Stimulated activated CD4-positive, alpha-beta T cell treated with anti-CD3 and anti-CD28 coated beads, Interleukin-12 subunit alpha, Interleukin-12 subunit beta, amount 100 ng/mL, for 4 hours (primary cell): Measurements from ENCODE around the gene TRPM3.
"Not testable (repeated sequence)": the region's sequence is repeated elsewhere in the genome, so short reads cannot be mapped to it uniquely, and the experiment has no call there.

Source experiments
- DNase-seq: peaks from one replicate; pipeline ENCODE4 v3.0.0-alpha.2; 2020

TRPM3 gene

DNA sequence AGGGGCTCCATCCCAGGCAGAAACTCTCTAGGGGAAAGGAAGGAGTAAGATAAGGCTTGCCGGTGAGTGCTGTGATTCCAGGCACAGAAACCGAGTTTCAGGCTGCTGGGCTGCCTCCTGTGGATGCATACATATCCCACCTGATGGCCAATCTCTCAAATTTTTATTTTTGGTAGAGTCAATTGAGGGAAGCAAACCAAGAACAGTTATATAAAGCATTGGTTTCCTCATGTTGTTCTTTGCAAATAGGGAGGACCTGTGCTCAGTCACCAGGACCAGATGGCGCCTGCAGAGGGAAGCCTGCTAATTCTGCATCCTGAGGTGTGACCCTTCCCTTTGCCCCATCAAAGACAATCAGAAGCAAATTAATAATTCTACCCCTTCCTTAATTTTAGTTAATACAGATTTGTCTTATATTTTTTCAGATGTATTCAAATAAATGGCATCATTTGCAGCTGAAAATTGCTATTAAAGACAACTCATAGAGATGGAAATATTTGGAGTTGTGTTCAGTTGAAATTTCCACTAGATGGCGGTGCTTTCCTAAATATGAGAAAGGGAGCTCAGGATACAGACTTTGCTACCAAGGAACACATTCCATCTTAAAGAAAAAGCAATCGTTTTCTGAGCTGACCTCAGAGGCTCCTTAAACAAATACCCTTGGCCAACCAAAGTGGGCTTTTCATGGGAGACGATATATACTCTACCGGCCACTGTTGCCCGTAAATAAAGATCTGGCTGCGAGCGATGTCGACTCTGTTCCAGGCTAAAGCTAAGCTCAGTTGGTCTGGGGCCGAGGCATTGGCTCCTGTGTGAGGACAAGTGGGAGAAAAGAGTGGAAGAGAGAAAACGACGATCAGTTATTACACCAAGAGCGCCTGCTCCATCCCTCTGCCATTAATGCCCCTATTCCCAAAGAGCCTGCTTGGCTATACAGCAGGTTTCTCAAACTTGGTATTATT is 481.3 kb downstream of the TRPM3 start:
- DNase-seq, result no peak

- DNase-seq, result no peak
Measured at GRCh38 chr9:70635790-70636189, 485.6 kb downstream of the TRPM3 start.

GRCh38 chr9:70634696-70635095 is 486.7 kb downstream of the TRPM3 start:
- DNase-seq, result no peak

DNA sequence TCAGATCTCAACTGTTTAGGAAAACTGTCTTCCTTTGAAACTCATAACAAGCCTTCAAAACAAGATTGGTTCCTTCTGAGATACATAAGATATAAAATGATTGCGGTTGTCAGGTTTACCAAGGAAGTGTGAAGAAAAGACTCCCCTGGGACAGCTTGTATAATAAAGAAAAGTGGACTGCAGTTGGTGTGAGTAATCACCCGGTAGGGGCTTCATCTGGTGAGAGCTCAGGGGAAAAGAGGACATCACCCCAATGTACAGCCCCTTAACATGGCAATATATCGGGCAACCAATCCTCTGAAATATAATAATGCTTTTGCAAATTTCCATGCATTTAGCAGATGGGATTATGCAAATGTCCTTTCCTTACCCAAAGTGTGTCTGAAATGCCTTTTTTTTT is 490.4 kb downstream of the TRPM3 start:
- no peak for DNase-seq

DNA sequence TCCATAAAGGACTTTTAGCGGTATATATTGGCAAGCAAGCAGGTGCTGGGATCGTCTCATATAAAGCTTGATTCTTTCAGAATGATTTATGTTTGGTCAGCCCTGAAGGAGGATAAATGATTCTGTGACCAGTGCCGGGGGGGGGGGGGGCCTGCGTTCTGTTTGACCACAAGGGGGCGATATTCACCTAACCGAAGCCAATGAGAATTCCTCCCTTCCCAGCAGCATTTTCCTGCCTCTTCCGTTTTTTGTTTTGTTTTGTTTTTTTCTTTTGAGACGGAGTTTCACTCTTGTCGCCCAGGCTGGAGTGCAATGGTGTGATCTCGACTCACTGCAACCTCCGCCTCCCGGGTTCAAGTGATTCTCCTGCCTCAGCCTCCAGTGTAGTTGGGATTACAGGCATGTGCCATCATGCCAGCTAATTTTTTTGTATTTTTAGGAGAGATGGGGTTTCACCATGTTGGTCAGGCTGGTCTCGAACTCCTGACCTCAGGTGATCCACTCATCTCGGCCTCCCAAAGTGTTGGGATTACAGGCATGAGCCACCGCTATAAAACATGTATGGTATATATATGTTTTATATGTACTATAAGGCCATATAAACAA is 492.2 kb downstream of the TRPM3 start:
- not testable (repeated sequence) for DNase-seq

- DNase-seq, result no peak
Measured at GRCh38 chr9:70625078-70625477, 496.3 kb downstream of the TRPM3 start.

- no peak for DNase-seq
Measured at GRCh38 chr9:70618784-70619183, 502.6 kb downstream of the TRPM3 start.

DNA sequence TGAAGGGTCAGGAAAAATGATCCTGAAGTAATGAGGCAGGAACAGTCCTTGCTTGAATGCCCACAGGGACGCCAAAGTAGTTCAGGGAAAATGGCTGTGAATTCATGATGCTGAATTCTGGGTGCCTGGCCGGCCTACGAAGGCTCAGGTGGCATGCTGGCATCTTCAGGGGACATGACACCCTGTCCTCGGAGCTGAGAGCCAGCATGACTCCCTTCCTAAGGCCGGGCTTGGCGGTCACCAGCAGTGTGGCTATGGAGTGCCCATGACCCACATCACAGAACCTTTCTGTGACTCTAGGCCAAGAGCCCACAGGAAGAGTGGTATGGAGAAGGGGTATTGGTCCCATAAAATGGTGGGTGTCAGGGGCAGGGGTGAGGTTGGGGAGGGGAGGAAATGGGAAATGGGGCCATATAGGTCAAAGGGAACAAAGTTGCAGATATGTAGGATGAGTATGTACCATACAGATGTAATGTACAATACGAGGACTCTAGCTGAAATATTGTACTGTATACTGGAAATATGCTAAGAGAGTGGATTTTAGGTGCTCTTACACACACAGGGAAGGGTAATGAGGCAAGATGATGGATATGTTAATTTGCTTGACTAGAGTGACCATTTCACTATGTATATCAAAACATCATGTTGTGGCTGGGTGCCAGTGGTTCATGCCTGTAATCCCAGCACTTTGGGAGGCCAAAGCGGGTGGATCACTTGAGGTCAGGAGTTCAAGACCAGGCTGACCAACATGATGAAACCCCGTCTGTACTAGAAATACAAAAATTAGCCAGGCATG is 504.2 kb downstream of the TRPM3 start:
- DNase-seq, result no peak

- no peak for DNase-seq
Measured at GRCh38 chr9:70616228-70616990, 505.0 kb downstream of the TRPM3 start.

DNA sequence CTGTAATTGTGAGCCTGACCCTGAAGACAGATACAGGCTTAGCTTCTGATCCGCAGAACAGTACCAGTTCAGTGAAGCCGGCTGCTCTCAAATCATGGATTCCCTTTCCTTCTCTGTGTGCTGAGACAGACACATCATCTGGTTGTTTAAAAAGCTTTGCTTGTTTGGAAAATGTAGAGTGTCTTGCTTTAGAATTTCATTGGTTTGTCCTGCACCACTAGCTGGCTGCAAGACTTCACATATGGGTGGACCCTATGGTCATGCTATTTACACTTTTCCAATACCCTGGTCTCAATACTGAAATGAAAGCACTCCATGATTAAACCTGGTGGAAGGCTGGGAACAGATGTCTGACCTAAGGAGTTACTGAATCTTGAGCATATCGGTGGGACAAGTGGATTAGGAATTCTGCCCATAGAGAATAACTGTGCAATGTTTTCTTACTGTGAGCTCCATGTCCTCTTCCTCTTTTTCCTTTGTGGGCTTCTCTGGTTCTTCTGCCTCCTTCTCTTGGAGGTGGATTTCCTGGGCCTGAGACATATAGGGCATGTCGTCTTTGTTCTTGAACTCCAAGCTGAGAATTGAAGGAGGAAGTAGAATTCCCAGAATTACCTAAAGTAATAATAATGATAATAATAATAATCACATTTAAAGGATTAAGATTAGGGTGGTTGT is 505.8 kb downstream of the TRPM3 start:
- no peak for DNase-seq

- DNase-seq, result no peak
Measured at GRCh38 chr9:70614786-70615463, 506.5 kb downstream of the TRPM3 start.

DNA sequence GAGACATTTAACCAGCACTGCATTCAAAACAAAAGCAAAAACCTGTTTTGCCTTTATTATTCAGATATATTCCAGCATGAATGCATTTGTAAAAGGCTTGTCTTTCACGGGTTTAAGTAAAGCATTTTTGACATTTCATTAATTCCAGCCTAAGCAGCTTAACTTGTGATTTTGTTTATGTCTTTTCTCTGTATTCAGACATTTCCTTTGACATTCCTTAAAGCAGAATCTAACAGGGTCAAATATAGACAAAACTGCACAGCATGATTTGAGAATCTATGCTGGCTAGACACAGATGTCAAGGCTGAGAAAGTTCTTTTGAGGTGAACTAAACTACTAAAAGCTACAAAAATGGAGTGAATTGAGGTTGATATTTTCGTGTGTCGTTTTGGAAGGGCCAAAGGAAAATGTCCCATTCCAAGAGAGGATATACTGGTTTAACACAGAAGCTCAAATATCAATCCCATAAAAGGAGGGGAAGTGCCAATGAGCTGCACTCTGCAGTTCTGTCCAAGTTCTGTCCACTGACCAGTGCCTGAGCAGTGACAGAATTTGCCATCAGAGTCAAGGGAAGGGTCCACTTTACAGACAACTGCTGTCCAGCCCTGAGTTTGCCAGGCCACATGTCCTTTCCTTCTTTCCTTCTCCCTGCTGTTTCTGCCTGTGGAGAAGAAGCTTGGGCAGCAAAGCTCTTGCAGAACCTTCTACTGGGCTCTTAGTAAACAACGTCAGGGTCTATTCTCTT is 508.2 kb downstream of the TRPM3 start:
- no peak for DNase-seq

DNA sequence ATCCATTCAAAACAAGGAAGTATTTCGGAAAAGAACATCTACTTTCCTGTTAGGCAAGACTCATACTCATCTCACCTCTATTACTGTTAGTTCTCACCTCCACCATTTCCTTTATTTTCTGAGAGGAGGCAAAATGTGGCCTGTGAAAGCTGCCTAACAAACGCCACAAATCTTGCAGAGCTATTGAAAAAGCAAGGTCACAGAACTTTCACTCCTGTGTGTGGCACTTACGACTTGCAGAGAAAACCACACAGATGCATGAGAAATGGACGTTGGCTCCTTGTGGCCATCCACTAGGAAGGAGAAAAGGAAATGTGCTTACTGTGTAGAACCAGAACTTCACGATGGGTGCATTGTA is 511.2 kb downstream of the TRPM3 start:
- no peak for DNase-seq

- DNase-seq, result no peak
Measured at GRCh38 chr9:70609542-70610286, 511.7 kb downstream of the TRPM3 start.

GRCh38 chr9:70609011-70609410 is 512.4 kb downstream of the TRPM3 start:
- DNase-seq, result no peak

DNA sequence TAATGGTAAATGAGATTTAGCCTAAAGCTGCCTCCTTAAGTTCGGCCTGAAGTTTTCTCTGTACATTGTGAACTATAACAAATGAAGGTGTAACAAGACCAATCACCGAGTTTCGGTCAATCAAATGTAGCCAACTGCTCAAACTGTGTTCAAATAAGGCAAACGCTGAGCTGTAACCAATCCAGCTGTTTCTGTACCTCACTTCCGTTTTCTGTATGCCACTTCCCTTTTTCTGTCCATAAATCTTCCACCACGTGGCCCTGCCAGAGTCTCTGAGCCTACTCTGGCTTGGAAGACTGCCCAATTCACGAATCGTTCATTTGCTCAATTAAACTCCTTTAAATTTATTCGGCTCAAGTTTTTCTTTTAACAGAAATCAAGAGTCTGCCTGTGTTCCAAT is 513.5 kb downstream of the TRPM3 start:
- DNase-seq, result no peak

GRCh38 chr9:70607329-70607728 is 514.1 kb downstream of the TRPM3 start:
- no peak for DNase-seq

DNA sequence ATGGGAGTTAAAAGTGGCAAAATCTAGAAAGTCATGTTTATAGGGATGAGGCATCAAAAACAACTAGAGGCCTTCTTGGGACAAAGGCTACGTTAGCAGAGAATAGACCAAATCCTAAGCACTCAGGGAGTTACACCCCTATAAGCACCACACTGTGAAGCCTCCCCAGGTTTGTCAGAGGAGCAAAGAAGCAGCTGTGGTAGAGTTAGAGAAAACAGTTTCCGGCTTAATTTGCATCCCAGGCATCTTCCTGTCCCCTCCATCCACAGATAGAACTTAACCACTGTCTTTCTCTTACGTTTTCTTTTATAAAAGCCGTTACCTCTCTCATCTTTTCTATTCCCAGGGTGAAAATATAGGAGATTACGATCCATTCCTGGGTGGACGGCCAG is 518.4 kb downstream of the TRPM3 start:
- no peak for DNase-seq

DNA sequence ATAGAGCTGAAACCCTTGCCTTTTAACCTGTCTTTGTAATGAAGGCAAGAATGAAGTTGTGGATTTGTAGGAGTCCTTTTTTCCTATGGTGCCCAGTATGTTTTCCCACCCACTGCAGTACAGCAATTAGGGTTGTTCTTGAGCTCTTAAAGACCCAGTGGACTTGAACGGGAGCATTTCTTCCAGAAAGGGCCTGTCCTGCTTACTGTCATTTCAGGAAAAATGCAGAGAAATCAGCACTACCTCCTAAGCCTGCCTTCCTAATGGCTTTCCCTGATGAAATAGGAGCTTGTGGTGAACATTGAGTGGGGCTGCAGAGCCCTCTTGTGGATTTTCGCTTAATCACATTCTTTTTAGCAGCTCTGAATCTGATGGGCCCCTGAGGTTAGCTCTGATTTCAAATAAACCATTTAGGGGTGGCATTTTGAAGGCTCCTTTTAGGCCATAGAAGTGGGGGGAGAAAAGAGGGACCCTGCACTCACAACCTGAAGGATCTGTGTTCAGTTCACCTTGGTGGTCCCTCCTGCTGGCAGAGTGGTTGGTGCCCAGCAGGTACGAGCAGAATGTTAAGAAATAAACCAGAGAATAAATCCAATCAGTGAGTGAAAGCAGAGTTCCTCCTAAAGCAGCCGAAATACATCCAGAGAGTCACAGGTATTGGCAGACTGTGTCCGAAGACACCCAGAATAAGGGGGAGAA is 519.0 kb downstream of the TRPM3 start:
- peak; percentile 19 for DNase-seq
